ENCODE data around the gene CD109.
"Not testable (repeated sequence)": the region's sequence is repeated elsewhere in the genome, so short reads cannot be mapped to it uniquely, and the experiment has no call there.

CD109 gene

GRCh38 chr6:73688351-73688750 lies 7.7 kb upstream of the CD109 start:
- DNase-seq, result no peak

DNA sequence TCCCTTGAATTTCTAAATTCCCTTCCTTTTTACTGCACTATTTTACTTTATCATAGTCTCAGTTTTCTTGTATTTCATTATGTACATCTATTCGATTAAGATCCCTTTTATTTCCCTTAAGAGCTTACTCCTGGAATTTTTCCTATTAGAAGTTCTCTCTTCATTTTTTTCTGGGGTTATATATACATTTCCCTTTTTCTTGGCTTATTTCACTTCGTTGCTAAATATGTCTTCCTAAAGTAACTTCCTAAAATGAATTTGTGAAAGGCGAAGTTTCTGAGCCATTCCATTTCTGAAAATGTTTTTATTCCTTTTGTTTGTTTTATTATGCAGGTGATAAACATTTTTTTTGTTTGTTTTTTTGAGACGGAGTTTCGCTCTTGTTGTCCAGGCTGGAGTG lies 5.9 kb upstream of the CD109 start:
- no peak for DNase-seq

DNA sequence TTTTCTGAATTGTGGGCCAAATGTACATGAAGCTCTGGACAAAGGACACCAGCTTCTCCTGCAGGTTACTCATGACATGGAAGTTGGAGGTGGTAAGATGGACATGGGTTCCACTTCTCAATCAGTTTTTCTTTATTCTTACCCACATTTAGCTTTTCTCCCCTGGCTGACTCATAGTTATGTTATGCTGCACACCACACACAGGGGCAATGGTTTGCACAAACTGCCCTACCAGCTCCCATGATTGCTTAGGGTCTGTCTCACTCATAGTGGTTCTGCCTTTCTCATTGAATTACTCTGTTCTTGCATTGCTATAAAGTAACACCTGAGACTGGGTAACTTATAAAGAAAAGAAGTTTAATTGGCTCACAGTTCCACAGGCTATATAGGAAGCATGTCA lies 4.5 kb upstream of the CD109 start:
- no peak for DNase-seq

DNA sequence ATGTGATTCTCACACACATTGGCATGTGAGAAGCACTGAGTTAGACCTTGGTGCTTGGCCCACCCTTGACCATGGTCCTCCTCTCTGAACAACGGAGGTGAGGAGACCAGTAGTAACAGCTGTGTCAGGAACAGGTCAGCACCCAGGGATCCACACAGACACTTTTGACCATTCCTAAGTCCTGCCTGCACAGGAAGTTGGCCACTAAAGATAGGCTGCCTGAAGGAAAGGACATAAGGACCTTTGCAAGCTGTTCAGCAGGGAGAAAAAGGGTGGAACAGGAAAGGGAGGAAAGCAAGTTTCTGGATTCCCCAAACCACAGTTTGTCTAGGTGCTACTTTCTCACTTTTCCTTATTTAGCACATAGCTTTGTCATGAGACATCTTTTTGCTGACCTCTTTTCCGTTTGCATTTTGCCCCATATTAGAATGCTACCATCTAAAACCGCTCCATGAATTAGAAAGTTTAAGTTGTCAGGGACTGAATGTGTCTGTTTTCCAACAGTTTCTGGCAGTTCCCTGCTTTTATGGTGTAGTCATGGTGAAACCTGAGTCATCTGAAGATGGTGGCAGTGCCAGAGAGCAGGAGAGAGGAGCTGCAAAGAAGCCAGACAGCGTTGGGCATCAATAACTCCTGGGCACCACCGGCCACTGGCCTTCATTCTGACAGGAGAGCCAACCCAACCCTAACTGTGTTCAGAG lies 1.1 kb upstream of the CD109 start:
- no peak for DNase-seq

DNA sequence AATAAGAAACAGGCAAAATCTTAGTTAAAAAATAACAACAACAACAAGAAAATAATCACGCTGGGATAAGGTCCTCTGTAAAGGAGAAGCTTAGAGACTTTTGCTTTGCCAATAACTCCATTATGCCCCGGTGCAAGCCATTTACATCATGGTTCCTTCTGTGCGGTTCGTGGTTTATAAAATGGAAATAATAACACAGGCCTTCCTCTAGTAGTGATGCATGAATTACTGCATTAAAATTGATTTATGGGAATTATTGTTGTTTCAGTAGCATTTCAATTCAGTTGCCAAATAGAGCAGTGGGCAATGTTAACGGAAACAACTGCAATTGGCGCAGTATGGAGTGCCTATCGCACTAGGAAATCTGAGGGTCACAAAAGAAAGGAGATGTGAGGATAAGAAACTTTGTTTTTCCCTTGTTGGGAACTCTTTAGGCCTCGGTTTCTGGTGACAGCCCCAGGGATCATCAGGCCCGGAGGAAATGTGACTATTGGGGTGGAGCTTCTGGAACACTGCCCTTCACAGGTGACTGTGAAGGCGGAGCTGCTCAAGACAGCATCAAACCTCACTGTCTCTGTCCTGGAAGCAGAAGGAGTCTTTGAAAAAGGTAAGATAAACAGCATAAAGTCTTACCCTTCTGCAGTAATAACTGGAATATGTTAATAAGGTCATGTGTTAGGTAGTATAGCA lies 1.1 kb downstream of the CD109 start:
- no peak for DNase-seq

- no peak for DNase-seq
Measured at GRCh38 chr6:73699676-73700459, 3.9 kb downstream of the CD109 start.

- DNase-seq, result no peak
Measured at GRCh38 chr6:73702444-73702843, 6.4 kb downstream of the CD109 start.

DNA sequence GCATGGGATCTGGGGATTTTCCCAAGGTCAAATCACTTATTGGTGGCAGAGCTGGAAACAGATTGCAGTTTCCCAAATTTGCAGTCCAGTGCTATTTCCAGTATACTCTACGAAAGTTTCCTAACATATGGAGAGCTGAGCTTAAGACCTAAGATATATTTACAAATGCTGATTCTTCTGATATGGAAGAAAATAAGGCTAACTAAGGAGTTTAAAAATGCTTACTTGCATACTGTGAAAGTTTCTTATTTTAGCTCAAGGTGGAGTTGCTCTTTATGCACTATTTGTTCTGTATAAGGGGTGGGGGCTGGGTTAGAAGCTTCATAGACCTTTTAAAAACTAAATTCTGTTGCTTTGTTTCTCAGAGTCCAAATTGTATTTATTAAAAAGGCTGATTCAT lies 7.5 kb downstream of the CD109 start:
- DNase-seq, result no peak

GRCh38 chr6:73704260-73704659 lies 8.3 kb downstream of the CD109 start:
- no peak for DNase-seq

- DNase-seq, result no peak
Measured at GRCh38 chr6:73704798-73705197, 8.8 kb downstream of the CD109 start.

DNA sequence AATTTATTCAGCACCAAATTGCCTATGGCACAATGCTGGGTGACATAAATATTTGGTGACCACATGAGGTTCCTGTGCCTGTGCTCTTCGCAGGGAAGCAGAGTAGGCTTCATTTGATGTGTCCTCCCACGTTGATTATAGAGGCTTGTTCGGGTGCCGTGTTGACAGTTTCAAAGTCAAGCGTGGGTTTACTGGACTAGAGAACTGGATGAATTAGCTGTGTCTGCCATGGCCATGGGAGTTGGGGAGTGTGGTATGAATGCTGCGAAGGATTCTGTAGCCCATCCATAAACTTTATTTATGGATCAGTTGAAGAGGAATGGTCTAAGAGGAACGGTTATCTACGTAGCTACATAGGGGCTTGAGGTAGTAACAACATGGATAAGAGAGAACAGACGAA lies 11.0 kb downstream of the CD109 start:
- no peak for DNase-seq

GRCh38 chr6:73710470-73710869 lies 14.5 kb downstream of the CD109 start:
- DNase-seq, result no peak

- DNase-seq, result no peak
Measured at GRCh38 chr6:73710948-73711347, 14.9 kb downstream of the CD109 start.

- DNase-seq, result no peak
Measured at GRCh38 chr6:73712535-73713173, 16.7 kb downstream of the CD109 start.

DNA sequence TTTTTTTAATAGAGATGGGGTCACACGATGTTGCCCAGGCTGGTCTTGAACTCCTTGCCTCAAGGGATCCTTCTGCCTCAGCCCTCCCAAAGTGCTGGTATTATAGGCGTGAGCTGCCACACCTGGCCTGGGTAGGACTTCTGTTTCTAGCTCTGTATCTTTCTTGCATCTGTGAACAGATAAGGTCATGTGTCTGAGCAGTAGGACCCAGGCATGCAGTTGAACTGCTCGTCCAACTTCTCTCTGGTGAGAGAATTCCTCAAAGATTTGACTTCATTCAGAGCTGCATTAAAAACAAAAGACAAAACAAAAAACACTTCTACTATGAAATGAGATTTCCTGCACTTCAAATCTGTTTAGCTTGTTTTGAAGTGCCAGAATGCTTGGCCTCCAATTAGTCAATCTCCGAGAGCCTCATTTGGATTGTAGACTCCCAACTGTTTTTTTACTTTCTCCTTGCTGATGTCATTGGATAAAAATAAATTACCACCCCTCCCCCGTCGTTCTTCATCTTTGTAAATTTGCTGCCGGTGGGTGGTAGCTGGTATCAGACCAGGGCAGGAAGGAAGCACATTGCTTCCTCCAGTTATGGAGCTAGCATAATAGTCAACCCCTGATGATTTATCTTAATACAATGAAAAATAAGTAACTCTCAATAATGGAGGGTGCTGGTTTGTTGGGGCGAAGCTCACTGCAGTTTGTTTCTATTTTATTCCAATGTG lies 17.6 kb downstream of the CD109 start:
- no peak for DNase-seq

DNA sequence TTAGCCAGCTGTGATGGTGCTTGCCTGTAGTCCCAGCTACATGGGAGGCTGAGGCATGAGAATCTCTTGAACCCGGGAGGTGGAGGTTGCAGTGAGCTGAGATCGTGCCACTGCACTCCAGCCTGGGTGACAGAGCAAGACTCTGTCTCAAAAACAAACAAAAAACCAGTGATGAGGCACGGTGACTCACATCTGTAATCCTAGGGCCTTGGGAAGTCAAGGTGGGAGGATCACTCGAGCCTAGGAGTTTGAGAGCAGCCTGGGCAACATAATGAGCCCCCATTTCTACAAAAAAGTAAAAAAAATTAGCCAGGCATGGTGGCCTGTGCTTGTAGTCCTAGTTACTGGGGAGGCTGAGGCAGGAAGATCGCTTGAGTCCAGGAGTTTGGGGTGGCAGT lies 19.1 kb downstream of the CD109 start:
- not testable (repeated sequence) for DNase-seq

- no peak for DNase-seq
Measured at GRCh38 chr6:73719046-73719445, 23.0 kb downstream of the CD109 start.

DNA sequence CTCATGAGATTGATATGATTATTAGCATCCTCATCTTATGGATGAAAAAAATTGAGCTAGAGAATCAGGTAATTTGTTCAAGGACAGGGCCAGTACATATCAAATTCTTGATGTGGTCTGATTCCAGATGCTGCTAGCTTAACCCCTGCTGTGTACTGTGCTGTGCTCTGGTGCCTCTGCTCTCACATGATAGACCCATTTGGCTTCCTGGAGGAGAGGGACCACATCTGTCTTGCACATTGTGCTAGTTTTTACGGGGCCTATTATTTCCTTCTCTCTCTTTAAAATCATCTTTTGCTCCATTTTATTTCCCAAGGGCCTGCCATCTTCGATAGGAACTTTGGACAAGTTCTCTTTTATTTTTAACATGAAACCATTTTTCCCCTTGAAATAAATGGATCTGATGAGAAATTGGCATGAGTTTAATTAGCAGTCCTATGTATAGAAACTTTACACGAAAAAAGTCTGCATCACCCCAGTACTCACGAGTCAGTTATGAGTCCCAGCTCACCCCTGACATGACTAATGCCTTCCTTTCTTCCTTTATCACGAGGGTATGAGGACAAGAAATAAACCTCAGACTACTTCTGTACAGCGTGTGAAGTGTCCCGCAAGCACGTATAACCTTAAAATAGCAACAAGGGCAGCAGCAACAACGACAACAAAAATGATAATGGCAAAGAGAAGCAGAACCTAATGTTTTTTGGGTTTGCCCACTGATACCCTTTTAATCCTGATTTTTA lies 26.5 kb downstream of the CD109 start:
- no peak for DNase-seq

GRCh38 chr6:73723480-73723879 lies 27.5 kb downstream of the CD109 start:
- DNase-seq, result not testable (repeated sequence)

- no peak for DNase-seq
Measured at GRCh38 chr6:73724389-73724788, 28.4 kb downstream of the CD109 start.

DNA sequence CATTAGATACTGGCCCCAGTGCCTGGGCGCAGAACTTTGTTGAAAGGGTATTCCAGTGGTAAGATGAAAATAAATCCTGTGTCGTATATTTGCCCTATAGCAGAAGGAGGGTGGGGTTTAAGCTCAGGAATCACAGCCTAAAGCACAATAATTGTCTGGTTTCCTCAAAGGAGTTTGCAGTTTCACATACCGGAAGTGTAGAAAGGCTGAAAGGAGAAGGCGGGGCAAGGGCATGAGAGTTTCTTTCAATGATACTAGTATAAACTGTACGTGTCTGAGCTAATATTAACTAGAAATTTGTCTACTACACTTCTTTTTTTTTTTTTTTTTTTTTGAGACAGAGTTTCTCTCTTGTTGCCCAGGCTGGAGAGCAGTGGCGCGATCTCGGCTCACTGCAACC lies 29.2 kb downstream of the CD109 start:
- not testable (repeated sequence) for DNase-seq

- DNase-seq, result no peak
Measured at GRCh38 chr6:73727114-73727513, 31.1 kb downstream of the CD109 start.

Data from retina (tissue), 1 donor.